ENCODE data around the gene TMPRSS2. TPM values are rescaled to one million over a fixed set of nuclear protein-coding genes. Genes with fewer than 3 reads are reported as not detected.

The TMPRSS2 gene
- total and polyA plus RNA-seq, 2 donors (not counting 1 experiment from before 2014, with no cell fraction given), result not detected

- Histone ChIP-seq H3K79me2 (ENCODE audit: control insufficient read depth, insufficient read depth, low read length) (no peaks in the 10 kb centered on the region), H3K9me3 (ENCODE audit: control extremely low read depth in 1 of 3, control insufficient read depth in 2 of 3, insufficient read depth in 1 of 3, low read length in 2 of 3) (no peaks in the 10 kb centered on the region), H3K4me2 (replicated peaks; ENCODE audit: low read depth, low read length, poor library complexity, severe bottlenecking) (no peak overlapping the region), H3K4me3 (ENCODE audit: control extremely low read depth in 1 of 5, extremely low read depth in 1 of 5, insufficient read depth in 1 of 5, low read depth in 2 of 5, low read length in 4 of 5) (no peak overlapping the region), H3K27ac (ENCODE audit: low read length in 2 of 2) (no peak overlapping the region), H3K27me3 (replicated peaks in 1 of 4; ENCODE audit: control extremely low read depth in 1 of 4, control insufficient read depth in 3 of 4, insufficient read depth in 4 of 4, low read length in 3 of 4) (no peaks in the 10 kb centered on the region), H3K9ac (ENCODE audit: low read length) (no peak overlapping the region), H3K36me3 (replicated peaks in 1 of 2; ENCODE audit: control extremely low read depth in 1 of 2, control insufficient read depth in 1 of 2, extremely low read depth in 1 of 2, insufficient read depth in 2 of 2, low read length in 1 of 2) (peaks cover 0 to 79% of the 10 kb centered on the region in 2 experiments), H4K20me1 (ENCODE audit: control insufficient read depth, insufficient read depth, low read length, poor library complexity, severe bottlenecking) (peaks cover 4% of the 10 kb centered on the region), H2AFZ (ENCODE audit: insufficient read depth, low read depth, low read length, poor library complexity, severe bottlenecking) (no peak overlapping the region), H3K4me1 (ENCODE audit: control insufficient read depth in 2 of 2, insufficient read depth in 2 of 2, low read length in 2 of 2) (no peaks in the 10 kb centered on the region)
- intact Hi-C loops (cut with micrococcal nuclease), result no loop called here
- Mint-ChIP-seq H3K27ac (peak overlapping the region; percentile 46), H3K27me3 (no peaks in the 10 kb centered on the region), H3K9me3 (ENCODE audit: insufficient read depth) (no peaks in the 10 kb centered on the region), H3K4me1 (peaks cover 1% of the 10 kb centered on the region), H3K4me3 (no peak overlapping the region)
- 100% methylated on average over 1 of the region's 3 CpGs for WGBS (ENCODE audit: insufficient coverage)
- POLR2A ChIA-PET, result no interaction called here
- CTCF ChIA-PET, result interaction anchor here (2.0 kb wide), 1 partner anchor 170 kb away, joined by 6 read pairs; no protein-coding TSS in a partner anchor
- no peak for ATAC-seq (ENCODE audit: low read depth)
- no peak for DNase-seq
- no peak for TF ChIP-seq EZH2 (IDR thresholded peaks at IDR 0.05; ENCODE audit: borderline replicate concordance, insufficient read depth, low read depth, low read length, poor library complexity, severe bottlenecking)
- TF ChIP-seq, protein P1, sequence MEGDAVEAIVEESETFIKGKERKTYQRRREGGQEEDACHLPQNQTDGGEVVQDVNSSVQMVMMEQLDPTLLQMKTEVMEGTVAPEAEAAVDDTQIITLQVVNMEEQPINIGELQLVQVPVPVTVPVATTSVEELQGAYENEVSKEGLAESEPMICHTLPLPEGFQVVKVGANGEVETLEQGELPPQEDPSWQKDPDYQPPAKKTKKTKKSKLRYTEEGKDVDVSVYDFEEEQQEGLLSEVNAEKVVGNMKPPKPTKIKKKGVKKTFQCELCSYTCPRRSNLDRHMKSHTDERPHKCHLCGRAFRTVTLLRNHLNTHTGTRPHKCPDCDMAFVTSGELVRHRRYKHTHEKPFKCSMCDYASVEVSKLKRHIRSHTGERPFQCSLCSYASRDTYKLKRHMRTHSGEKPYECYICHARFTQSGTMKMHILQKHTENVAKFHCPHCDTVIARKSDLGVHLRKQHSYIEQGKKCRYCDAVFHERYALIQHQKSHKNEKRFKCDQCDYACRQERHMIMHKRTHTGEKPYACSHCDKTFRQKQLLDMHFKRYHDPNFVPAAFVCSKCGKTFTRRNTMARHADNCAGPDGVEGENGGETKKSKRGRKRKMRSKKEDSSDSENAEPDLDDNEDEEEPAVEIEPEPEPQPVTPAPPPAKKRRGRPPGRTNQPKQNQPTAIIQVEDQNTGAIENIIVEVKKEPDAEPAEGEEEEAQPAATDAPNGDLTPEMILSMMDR (IDR thresholded peaks at IDR 0.05), result no peak
Measured at GRCh38 chr21:41453198-41453597, 54.8 kb downstream of the TMPRSS2 start.

- WGBS (ENCODE audit: insufficient coverage), result 96% methylated on average over 9 of the region's 16 CpGs
- H3K27me3 ChIP-seq (replicated peaks in 1 of 4; ENCODE audit: control extremely low read depth in 1 of 4, control insufficient read depth in 3 of 4, insufficient read depth in 4 of 4, low read length in 3 of 4), result no peaks in the 10 kb centered on the region
- no peak overlapping the region for H3K27ac ChIP-seq (ENCODE audit: low read length in 2 of 2)
- peaks cover 1% of the 10 kb centered on the region for H3K4me1 Mint-ChIP-seq
- POLR2A ChIA-PET, result no interaction called here
- ATAC-seq (ENCODE audit: low read depth) (no peak), DNase-seq (no peak)
- no peaks in the 10 kb centered on the region for H3K9me3 ChIP-seq (ENCODE audit: control extremely low read depth in 1 of 3, control insufficient read depth in 2 of 3, insufficient read depth in 1 of 3, low read length in 2 of 3)
- no peak overlapping the region for H3K4me3 ChIP-seq (ENCODE audit: control extremely low read depth in 1 of 5, extremely low read depth in 1 of 5, insufficient read depth in 1 of 5, low read depth in 2 of 5, low read length in 4 of 5)
- no peaks in the 10 kb centered on the region for H3K27me3 Mint-ChIP-seq
- H3K9me3 Mint-ChIP-seq (ENCODE audit: insufficient read depth), result no peaks in the 10 kb centered on the region
- H3K4me3 Mint-ChIP-seq, result no peak overlapping the region
- TF ChIP-seq, protein P1 (IDR thresholded peaks at IDR 0.05), result no peak
- no peak for TF ChIP-seq EZH2 (IDR thresholded peaks at IDR 0.05; ENCODE audit: borderline replicate concordance, insufficient read depth, low read depth, low read length, poor library complexity, severe bottlenecking)
- no peaks in the 10 kb centered on the region for H3K79me2 ChIP-seq (ENCODE audit: control insufficient read depth, insufficient read depth, low read length)
- H3K9ac ChIP-seq (ENCODE audit: low read length), result no peak overlapping the region
- no peak overlapping the region for H3K4me2 ChIP-seq (replicated peaks; ENCODE audit: low read depth, low read length, poor library complexity, severe bottlenecking)
- no peaks in the 10 kb centered on the region for H3K4me1 ChIP-seq (ENCODE audit: control insufficient read depth in 2 of 2, insufficient read depth in 2 of 2, low read length in 2 of 2)
- no peak overlapping the region for H2AFZ ChIP-seq (ENCODE audit: insufficient read depth, low read depth, low read length, poor library complexity, severe bottlenecking)
- intact Hi-C loops (cut with micrococcal nuclease), result no loop called here
- H3K27ac Mint-ChIP-seq, result no peak overlapping the region
- CTCF ChIA-PET, result interaction anchor here (1.6 to 2.6 kb wide), 3 partner anchors 8 to 169 kb away, joined by 4 to 16 read pairs (median 6); no protein-coding TSS in a partner anchor
- H4K20me1 ChIP-seq (ENCODE audit: control insufficient read depth, insufficient read depth, low read length, poor library complexity, severe bottlenecking), result peaks cover 4% of the 10 kb centered on the region
- peaks cover 0 to 82% of the 10 kb centered on the region in 2 experiments for H3K36me3 ChIP-seq (replicated peaks in 1 of 2; ENCODE audit: control extremely low read depth in 1 of 2, control insufficient read depth in 1 of 2, extremely low read depth in 1 of 2, insufficient read depth in 2 of 2, low read length in 1 of 2)
Measured at GRCh38 chr21:41451753-41452676, 55.9 kb downstream of the TMPRSS2 start.

Measured in B cell (primary cell).